ENCODE results near the gene PLXNB3.
A peak's percentile ranks its signal among the peaks of the same experiment; 100 is the strongest.

Gene PLXNB3

DNA sequence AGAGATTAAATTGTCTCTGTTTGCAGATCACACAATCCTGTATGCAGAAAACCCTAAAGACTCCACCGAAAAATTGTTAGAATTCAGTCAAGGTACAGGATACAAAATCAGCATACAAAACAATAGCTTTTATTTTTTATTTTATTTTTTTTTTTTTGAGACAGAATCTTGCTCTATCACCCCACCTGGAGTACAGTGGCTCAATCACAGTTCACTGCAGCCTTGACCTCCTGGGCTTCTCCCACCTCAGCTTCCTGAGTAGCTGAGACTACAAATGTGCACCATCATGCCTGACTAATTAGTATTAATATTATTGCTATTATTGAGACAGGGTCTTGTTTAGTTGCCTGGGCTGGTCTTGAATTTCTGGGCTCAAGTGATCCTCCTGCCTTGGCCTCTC lies 8.9 kb upstream of the PLXNB3 start:
- no peak for DNase-seq (ENCODE audit: low read depth)

DNA sequence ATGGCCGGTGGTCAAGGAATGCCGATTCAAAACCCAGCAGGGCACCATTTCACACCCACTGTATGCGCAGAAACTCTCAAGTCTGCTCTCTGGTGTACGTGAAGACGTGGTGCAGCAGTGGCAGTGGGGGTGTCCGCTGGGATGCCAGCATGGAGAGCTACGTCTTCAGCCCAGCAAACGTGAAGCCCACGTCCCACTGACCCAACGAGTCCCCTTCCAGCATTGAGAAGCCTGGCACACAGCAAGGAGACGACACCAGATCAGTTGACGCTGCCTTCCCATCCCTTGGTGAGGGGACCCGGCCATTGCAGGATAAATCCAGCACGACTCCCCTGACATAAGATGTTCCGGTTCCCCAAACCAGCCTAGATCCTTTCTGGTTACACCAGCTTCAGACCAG lies 2.2 kb upstream of the PLXNB3 start:
- DNase-seq (ENCODE audit: low read depth), result no peak

- DNase-seq (ENCODE audit: low read depth), result no peak
Observed at GRCh38 chrX:153762626-153763173, 1.3 kb upstream of the PLXNB3 start.

- no peak for DNase-seq (ENCODE audit: low read depth)
Observed at GRCh38 chrX:153763298-153763932, 634 bp upstream of the PLXNB3 start.

DNA sequence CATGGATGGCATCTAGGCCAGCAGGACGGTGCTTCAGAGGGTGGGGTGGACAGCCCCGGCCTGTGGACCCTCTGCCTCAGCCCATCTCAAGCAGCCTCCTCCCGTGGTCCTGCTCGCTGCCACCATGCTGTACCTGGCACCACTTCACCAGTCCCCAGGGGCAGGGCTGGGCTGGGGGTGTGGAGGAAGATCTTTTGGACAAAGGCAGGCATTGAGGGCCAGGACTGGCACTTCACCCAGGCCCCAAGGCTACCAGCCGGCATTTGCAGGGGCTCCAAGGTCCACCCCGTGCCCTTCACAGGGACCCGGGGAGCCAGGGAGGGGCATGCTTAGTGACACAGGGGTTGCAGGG lies 713 bp downstream of the PLXNB3 start:
- no peak for DNase-seq (ENCODE audit: low read depth)

- DNase-seq (ENCODE audit: low read depth), result no peak
Observed at GRCh38 chrX:153765138-153766079, 1.4 kb downstream of the PLXNB3 start.

DNA sequence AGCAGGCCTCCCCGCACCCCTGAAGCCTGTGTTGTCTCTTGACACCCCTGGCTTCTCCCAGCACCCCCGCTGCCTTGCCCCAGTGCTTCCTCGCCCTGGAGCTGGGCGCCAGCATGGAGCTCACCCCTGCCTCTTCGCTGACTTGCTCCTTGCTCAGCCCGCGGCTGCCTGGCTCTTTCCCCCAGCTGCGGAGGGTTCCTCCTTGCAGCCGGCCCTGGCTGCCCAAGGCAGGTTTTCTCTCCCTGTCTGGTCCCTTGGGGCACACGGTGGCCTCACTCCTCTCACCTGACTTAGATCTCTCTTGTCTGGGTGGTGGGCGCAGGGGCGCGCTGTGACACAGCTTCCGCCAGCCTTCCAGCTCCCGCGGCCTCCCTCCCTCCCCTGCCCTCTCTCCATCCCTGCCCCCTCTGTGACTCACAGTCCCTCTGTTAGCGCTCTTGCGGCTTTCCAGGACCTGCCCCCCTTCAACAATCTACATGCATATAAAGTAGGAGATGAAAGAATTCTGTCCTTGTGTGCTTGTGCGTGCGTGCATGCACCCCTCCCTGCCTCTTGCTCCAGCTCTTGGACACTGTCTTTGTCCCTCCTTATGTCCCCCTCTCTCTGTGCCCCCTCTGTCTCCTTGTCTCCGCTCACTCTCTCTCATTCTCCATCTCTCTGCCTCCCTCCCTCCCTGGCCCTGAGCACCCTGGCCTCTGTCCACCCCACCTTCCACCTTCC lies 2.2 kb downstream of the PLXNB3 start:
- DNase-seq (ENCODE audit: low read depth), result peak; percentile 36

DNA sequence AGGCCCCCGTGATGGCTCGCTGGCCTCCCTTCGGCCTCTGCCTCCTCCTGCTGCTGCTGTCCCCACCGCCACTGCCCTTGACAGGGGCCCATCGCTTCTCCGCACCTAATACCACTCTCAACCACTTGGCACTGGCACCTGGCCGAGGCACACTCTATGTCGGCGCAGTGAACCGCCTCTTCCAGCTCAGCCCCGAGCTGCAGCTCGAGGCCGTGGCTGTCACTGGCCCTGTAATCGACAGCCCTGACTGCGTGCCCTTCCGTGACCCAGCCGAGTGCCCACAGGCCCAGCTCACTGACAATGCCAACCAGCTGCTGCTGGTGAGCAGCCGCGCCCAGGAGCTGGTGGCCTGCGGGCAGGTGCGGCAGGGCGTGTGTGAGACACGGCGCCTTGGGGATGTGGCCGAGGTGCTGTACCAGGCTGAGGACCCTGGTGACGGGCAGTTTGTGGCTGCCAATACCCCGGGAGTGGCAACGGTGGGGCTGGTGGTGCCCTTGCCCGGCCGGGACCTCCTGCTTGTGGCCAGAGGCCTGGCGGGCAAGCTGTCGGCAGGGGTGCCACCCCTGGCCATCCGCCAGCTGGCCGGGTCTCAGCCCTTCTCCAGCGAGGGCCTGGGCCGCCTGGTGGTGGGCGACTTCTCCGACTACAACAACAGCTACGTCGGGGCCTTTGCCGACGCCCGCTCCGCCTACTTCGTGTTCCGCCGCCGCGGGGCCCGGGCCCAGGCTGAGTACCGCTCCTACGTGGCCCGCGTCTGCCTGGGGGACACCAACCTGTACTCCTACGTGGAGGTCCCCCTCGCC lies 3.0 kb downstream of the PLXNB3 start:
- DNase-seq (ENCODE audit: low read depth), result no peak

- no peak for DNase-seq (ENCODE audit: low read depth)
Observed at GRCh38 chrX:153767674-153768055, 3.6 kb downstream of the PLXNB3 start.

GRCh38 chrX:153768311-153769157 lies 4.5 kb downstream of the PLXNB3 start:
- DNase-seq (ENCODE audit: low read depth), result no peak

- no peak for DNase-seq (ENCODE audit: low read depth)
Observed at GRCh38 chrX:153769158-153769864, 5.3 kb downstream of the PLXNB3 start.

- DNase-seq (ENCODE audit: low read depth), result no peak
Observed at GRCh38 chrX:153769865-153770600, 6.0 kb downstream of the PLXNB3 start.

- no peak for DNase-seq (ENCODE audit: low read depth)
Observed at GRCh38 chrX:153770601-153771414, 6.8 kb downstream of the PLXNB3 start.

GRCh38 chrX:153771415-153772315 lies 7.6 kb downstream of the PLXNB3 start:
- DNase-seq (ENCODE audit: low read depth), result no peak

- no peak for DNase-seq (ENCODE audit: low read depth)
Observed at GRCh38 chrX:153772316-153773217, 8.5 kb downstream of the PLXNB3 start.

- no peak for DNase-seq (ENCODE audit: low read depth)
Observed at GRCh38 chrX:153773218-153773611, 9.2 kb downstream of the PLXNB3 start.
